HG02610 (cell line): ENCODE data around the gene DAP3.
"Not testable (repeated sequence)": the region's sequence is repeated elsewhere in the genome, so short reads cannot be mapped to it uniquely, and the experiment has no call there.

Experiments
- ATAC-seq: cut with Tn5 transposase; IDR thresholded peaks from one replicate; pipeline ENCODE4 v1.9.1; 2021; ENCODE audit warnings: mild to moderate bottlenecking, moderate library complexity; ENCODE audit not compliant: unreplicated experiment

Gene DAP3

GRCh38 chr1:155689081-155689607, at the start of gene DAP3:
Gene DAP3 (plus strand): TSS chr1:155689091. CDS start chr1:155709780, 20,689 bp downstream.
- ATAC-seq, result not testable (repeated sequence)

GRCh38 chr1:155640367-155640766, 48.5 kb upstream of the DAP3 start:
- ATAC-seq, result no peak

DNA sequence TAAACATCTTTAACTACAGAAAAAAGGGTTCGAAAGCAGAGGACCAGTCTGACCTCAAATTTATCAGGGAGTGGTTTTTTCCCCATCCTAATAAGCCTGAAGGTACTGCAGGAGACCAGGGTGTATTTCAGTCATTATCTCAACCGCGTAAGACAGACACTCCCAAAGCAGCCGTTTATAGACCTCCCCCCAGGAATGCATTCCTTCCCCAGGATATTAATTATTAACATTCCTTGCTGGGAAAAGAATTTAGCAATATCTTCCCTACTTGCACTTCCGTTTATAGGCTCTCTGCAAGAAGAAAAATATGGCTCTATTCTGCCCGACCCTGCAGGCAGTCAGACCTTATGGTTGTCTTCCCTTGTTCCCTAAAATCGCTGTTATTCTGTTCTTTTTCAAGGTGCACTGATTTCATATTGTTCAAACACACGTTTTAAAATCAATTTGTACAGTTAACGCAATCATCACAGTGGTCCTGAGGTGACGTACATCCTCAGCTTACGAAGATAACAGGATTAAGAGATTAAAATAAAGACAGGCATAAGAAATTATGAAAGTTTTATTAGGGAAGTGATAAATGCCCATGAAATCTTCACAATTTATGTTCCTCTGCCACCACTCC, 46.2 kb upstream of the DAP3 start:
- ATAC-seq, result not testable (repeated sequence)

- ATAC-seq, result no peak
Measured at GRCh38 chr1:155643230-155643629, 45.7 kb upstream of the DAP3 start.

DNA sequence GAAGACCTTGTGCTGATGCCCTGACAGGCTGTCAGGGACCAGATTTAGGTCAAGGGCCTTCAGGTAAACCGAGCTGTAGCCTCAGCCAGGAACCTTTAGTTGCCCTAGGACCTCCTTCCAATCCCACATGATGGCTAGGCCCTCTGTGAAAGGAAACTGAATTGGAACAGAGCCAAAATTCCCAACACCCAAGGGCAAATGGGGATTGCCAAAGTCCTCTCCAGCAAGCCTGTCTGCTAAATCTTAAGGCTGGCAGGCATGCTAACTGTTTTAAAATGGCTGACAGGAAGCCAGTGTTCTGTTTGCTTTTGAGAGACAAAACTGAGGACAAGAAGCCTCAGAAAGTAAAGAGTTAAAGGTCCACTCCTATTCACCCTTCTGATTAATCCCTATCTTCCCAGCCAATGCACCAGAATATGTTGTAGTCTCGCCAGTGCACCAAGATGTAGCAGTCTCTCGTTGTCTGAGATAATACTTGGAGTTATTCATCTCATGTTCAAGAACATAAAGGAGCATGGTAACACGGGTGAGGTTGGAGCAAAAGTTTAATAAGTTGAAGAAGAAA, 43.8 kb upstream of the DAP3 start:
- ATAC-seq, result no peak

GRCh38 chr1:155645648-155646047, 43.2 kb upstream of the DAP3 start:
- ATAC-seq, result no peak

- ATAC-seq, result no peak
Measured at GRCh38 chr1:155646307-155646706, 42.6 kb upstream of the DAP3 start.

- ATAC-seq, result no peak
Measured at GRCh38 chr1:155648207-155649147, 40.4 kb upstream of the DAP3 start.

DNA sequence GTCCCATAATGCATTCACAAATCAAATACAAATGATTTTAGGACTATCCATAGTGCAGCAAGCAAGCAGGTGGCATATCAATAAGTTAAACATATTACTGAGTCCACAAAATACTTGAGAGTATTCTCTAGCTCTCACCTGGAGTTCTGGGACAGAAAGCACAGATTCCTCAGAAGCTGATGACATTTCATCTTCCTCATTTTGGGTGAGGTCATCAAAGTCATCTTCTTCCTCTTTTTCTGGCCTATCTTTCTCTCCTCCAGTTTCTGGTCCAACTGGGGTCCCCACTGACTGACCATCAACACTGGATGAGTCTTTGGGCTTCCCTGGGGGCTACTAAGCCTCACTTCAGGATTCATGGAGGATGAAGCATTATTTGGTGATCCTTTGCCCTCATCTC, 39.2 kb upstream of the DAP3 start:
- no peak for ATAC-seq

- no peak for ATAC-seq
Measured at GRCh38 chr1:155650231-155650757, 38.6 kb upstream of the DAP3 start.

GRCh38 chr1:155651861-155652661, 36.8 kb upstream of the DAP3 start:
- ATAC-seq, result no peak

DNA sequence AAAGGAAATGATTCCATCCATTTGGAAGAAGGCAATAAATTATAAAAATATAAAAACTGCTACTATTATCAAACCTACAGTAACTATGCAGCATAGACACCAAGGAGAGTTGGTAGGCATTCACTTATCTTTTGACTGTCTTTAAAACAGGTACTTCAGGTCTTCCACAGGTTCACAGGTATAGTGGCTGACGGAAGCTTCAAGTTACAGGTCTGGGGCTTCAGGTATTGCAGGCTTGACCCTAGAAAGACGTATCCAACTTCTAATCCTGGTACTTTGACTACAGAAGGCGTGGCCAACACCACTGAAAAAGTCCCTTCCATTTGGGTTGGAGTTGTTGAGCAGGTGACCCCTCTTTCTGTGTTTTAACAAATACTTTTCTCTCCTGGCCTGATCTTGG, 35.9 kb upstream of the DAP3 start:
- ATAC-seq, result no peak

- ATAC-seq, result no peak
Measured at GRCh38 chr1:155657463-155657862, 31.4 kb upstream of the DAP3 start.

DNA sequence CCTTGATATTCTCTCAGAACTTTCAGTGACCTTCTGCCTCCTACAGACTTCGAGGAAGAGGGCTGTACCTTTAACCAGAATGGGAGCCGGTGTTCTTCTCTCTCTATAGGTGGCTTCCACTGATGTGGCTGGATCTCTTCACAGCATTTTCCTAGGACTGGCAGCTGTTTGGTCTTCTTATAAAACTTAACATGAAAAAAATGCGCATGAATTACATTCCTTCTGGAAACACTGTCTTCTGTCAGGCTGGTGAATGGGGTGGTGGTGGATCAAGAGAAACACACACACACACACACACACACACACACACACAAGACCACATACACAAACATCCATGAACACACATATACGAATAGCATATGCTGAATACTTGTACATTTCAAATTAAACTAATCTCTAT, 27.7 kb upstream of the DAP3 start:
- ATAC-seq, result not testable (repeated sequence)

GRCh38 chr1:155669233-155670162, 19.4 kb upstream of the DAP3 start:
- no peak for ATAC-seq

DNA sequence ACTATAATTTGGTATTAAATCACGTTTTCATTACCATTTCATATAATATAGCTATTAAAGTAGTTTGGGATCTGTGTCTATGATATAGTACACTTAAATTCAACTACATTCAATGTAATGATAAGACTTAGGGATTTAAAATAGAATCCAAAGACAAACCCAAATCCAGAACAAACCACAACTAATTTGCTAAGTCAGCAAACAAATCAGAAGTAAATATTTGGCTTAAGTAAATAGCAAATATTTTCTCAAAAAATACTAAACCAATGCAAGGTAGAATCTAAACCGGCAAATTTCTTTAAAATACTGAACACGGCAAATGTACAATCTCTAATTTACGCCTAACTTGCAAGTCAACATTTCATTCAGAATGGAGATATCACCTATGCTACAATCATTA, 17.1 kb upstream of the DAP3 start:
- ATAC-seq, result no peak

- ATAC-seq, result no peak
Measured at GRCh38 chr1:155673003-155673402, 15.9 kb upstream of the DAP3 start.

DNA sequence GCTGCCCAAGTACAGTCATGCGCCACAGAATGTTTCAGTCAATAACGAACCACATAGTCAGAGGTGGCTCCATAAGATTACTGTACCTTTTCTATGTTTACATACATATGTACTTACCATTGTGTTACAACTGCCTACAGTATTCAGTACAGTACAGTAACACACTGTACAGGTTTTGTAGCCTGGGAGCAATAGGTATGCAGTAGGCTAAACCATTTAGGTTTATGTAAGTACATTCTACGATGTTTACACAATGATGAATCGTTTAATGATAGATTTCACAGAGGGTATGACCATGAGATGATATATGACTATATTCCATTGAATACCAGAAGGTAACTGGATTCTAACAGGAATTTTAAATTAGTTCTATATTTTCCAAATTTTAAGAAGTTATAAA, 10.9 kb upstream of the DAP3 start:
- no peak for ATAC-seq

DNA sequence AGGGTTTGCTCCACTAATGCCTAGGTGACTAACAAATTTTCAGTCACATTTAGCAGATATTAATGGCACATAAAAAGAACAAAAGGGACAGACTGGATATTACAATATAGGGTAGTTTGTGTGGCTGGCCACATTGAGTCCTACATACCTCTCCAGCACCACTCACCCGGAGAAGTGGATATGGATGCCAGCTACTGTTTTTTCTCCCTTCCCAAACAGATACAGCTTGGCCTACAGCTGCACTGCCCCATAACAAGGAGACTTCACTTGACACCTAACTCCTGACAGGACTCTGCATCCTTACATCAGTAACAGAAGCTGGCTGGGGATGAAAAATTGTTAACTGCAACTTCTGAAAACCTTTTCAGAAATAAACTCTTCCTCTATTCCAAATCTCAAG, 9.9 kb upstream of the DAP3 start:
- not testable (repeated sequence) for ATAC-seq
